ENCODE data around the gene PSMD6.

PSMD6 gene

DNA sequence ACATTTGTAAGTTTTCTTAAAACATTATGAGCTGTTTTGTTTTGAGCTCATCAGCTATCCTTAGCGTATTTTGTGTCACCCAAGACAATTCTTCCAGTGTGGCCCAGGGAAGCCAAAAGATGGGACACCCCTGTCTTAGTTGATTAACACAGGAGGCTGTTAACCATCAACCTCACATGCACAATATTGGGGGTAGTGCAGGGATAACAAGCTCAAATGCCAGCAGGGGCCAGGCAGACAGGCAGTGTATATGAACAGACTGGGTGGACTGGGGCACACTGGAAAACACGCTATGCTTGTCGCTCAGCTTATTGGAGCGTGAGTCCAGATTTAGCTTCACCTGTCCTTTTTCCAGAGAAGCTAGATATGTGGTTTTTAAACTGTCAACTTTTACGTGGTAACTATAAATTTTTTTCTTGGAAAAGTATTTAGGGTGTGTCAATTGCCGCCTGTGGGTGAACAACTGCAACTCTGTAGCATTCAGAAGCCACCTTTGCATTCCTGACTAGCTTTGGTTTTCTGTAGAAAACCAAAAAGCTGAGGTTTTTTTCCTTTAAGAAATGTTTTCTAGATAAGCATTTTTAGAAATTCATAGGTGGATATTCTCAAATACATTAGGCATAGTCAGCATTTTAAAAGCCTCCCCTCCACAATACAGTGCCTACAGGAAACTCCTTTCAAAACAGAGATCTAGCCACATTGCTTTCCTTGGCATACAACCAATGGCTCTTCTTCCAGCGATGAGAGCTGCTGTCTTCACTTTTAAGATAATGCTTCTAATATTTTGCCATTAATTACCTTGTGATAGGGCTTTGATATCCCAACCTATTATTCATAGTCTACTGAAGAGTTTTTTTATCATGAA, 14.6 kb downstream of the PSMD6 start:
- no peak for DNase-seq (ENCODE audit: low read depth)

GRCh38 chr3:64008017-64008416, 15.3 kb downstream of the PSMD6 start:
- no peak for DNase-seq (ENCODE audit: low read depth)

DNA sequence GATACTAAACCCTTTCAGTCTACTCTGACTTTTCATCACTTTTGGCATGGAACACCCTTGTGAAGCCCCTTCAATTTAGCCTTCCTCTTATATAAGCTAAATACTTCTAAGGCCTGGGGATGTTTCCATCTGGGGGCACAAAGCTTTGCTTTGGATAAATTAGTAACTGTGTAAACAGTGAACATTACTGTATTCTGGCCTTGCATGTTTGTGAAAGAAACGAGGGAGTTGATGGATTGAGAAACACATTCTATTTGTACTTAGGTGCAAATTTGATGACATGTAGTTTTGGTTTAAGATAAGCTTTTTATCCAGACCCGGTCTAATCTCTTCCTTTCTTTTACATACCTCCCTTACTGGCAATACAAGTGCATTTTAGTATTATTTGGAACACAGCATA, 19.7 kb downstream of the PSMD6 start:
- DNase-seq (ENCODE audit: low read depth): no peak

- DNase-seq (ENCODE audit: low read depth): no peak
These were observed 21.1 kb downstream of the PSMD6 start for GRCh38 chr3:64002233-64002632.

DNA sequence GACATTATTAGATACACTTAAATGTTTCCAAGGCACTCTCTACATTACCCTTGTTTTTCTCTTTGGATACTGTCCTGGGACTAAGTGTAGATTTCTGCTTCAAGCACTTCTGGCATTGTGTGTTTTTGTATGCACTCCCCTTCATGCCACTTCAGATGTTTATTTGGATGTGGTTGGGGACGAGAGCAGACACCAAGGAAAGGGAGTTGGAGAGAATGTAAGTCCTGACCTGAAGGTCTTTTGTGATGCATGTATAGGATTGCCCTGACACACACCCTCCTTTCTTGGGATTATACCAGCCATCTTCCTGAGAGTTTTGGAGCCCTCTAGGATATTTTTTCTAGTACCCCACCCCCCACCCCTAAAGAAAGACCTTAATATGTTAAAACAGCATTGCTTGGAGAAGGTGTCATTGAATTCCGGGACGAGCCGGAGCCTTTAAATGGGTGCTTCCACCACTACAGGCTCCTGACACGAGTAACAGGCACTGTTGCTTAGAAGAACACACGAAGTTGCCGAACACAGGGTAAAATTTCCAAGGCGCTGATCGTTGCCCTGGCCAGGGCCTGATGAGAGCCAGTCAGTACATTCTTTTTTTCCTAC, 22.7 kb downstream of the PSMD6 start:
- no peak for DNase-seq (ENCODE audit: low read depth)

DNA sequence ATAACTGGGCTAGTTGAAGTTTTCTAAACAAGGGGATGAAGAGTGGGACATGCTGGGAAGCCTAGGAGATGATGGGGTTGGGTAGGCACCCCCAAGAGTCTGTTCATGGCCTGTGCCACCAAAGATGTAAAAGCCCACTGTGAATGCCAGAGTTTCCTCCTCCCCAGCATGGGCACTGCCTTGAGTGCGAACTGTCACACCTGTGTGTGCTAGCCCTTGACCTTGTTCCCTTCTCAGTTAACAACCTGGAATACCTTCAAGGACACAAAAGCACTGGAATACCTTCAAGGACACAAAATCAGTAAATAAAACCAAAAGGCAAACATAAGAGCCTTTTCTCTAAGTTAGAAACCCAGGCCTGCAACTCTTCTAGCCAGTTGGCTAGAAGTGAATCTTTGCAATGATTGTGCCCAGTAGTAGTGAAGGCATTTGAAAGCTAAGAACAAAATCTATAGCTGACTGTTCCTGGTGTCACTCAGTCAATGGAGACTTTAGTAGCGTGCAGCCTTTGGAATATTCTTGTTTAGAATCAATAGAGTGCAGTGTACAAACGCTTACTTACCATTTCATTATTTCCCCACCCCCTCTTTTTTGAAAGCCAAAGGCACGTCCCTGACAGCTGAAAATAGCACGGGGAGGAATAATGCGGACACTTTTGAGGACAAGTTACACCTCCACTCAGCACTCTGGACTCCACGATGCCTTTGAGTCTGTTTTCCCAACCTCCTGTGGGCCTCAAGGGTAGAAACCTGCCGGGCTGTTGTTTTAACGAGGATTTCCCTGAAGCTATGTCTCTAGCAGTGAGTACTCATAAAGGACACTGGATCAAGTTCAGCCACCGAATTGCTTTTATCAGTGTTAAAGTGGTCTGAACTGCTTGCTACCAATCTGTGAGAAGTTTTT, 24.2 kb downstream of the PSMD6 start:
- no peak for DNase-seq (ENCODE audit: low read depth)

GRCh38 chr3:63995086-63995485, 28.2 kb downstream of the PSMD6 start:
- no peak for DNase-seq (ENCODE audit: low read depth)

- peak; percentile 83 for DNase-seq (ENCODE audit: low read depth)
These were observed 29.6 kb downstream of the PSMD6 start for GRCh38 chr3:63993653-63994079.

DNA sequence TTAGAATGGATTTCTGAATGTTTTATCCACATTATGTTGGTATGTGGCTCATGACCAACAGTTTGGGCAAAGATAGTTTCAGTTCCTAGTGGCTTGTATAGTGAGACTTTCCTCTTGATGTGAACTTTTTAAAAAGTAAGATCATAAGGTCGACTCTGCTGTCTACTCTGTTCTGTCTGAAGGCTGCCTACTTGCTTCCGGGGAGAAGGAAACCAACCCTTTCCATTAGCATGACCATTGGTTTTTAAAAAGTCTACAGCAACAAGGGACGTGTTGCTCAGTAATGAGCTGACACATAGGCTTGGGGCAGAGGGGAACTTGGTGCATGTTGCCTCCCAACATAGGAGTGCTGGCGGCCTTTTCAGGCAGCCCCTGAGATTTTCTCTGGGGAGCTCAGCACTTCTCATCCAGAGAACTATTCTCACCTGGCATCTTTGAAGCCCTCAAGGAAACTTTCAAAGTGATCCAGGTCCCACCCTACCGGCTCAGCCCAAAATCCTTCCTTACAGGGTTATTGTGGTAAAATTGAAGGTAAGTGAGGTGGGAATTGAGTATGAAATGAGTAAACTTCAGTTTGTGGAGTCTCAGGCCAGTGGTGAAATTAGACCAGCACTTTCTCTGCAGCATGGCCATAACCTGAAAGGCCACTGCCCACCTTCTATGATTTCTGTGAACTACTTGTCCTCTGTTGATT, 30.6 kb downstream of the PSMD6 start:
- DNase-seq (ENCODE audit: low read depth): no peak

DNA sequence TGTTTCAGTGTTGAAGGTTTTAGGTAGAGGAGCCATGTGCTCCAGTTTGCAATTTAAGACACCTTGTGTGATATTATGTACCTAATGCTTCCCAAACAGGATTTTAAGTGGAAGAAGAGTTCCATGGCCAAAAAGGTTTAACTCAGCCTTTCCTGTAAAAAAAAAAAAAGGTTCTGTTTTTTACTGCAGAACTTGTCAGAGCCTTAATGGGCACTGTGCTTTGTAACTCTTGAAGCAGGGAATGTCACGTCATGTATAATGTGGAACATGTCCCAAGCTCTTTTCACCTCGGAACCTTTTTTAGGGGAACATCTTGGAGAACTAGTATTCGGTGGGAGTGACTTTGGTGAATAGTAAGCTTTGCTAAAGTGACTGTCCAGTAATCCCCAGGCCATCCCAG, 31.6 kb downstream of the PSMD6 start:
- DNase-seq (ENCODE audit: low read depth): no peak

GRCh38 chr3:63990733-63991132, 32.6 kb downstream of the PSMD6 start:
- no peak for DNase-seq (ENCODE audit: low read depth)

GRCh38 chr3:63990204-63990603, 33.1 kb downstream of the PSMD6 start:
- DNase-seq (ENCODE audit: low read depth): no peak

DNA sequence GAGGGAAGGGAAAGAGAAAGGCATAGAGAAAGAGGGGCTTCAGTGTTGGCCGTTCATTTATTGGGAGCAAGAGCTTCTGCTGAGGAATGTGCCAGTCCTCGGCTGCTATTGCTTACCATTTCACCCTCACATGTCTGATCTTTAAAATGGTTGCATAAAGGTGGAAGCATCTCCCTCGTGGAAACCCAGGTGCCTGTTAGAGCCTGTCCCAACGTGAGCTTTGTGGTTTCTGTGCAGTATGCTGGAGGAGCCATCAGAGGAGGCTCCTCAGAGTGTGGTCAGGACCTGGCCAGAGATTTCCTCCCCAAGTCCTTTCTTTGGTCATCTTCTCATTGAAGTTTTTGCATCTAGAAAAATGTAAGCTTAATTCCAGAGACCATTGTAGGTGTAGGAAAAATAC, 34.4 kb downstream of the PSMD6 start:
- DNase-seq (ENCODE audit: low read depth): no peak

GRCh38 chr3:63986831-63987230, 36.5 kb downstream of the PSMD6 start:
- DNase-seq (ENCODE audit: low read depth): no peak

- no peak for DNase-seq (ENCODE audit: low read depth)
These were observed 37.1 kb downstream of the PSMD6 start for GRCh38 chr3:63986146-63986545.

DNA sequence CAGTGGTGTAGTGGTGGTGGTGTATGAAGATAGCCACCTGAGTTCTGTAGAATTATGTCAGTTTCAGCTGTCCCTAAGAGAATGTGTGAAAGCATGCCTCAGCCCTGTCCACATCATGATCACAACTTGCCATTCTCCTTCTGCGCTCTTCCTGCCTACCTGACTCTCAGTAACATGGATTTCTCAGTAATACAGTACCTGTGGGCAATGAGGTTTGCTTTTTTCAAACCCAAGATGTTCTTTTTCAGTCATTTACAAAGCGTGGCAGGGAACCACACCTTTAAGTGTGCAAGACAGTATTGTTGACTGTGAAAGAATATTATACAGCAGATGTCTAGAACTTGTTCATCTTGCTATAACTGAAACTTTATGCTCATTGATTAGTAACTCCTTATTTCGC, 38.9 kb downstream of the PSMD6 start:
- DNase-seq (ENCODE audit: low read depth): no peak

DNA sequence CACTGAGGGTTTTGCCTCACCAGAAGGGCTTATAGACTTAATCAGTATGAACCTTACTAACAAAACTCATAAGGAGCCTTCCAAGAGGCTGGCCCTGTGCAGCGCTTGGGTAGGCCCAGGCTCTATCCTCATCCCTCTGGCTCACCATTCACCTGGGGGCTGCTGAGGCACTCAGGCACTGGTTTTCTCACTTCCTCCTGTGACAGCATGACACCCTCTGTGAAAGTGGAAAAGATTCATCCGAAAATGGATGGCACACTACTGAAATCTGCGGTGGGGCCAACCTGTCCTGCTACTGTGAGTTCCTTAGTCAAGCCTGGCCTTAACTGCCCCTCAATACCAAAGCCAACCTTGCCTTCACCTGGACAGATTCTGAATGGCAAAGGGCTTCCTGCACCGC, 41.3 kb downstream of the PSMD6 start:
- no peak for DNase-seq (ENCODE audit: low read depth)

- DNase-seq (ENCODE audit: low read depth): no peak
These were observed 42.3 kb downstream of the PSMD6 start for GRCh38 chr3:63980830-63981498.

- DNase-seq (ENCODE audit: low read depth): no peak
These were observed 43.3 kb downstream of the PSMD6 start for GRCh38 chr3:63980019-63980418.

DNA sequence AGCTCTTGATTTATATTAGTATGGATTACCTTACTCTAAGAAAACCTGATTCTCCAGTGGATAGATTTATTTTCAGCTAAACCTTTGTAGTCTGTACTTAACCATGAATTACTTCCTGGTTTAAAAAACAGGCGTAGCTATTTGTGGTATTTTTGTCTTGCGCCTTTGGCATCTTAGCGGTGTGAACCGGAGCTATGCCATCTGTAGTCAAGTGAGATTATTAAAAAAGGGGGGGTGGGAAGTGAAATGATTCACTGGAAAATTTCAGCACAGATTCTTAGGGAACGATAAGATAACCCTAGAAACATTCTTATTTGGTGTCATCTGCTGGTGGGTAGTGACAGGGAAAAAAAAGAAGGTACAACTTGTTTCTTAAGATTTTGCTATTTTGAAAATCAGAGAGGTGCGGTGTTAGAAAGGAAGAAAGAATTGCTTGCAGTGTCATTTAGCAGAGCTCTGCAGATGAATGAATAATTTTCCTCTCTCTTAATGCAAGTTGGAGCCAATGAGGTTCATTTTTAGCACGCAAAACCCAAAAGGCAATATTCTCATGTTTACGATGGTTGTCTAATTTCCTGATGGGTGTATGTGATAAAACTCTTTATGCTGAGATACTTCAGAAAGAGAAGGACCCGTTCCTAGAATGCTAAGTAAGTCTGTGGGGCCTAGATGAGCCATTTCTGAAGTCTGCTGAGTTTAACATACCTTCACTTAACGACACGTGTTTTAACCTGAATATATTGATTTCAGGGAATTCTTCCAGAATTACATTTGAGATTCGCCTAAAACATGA, 44.0 kb downstream of the PSMD6 start:
- no peak for DNase-seq (ENCODE audit: low read depth)

GRCh38 chr3:63977893-63978292, 45.4 kb downstream of the PSMD6 start:
- DNase-seq (ENCODE audit: low read depth): no peak

Data from ELR (cell line).